AG09309 (cell line): ENCODE measurements around the gene DPP10.

Experiments
- DNase-seq: peaks from one replicate; pipeline ENCODE4 v3.0.0-alpha.2; 2010; ENCODE audit warnings: low read depth
- H3K4me3 ChIP-seq: 2 replicates; pipeline ENCODE4 v1.5.1; 2011; ENCODE audit warnings: mild to moderate bottlenecking, low read depth, low read length, moderate library complexity; ENCODE audit not compliant: control insufficient read depth
- TF ChIP-seq, protein P1 (sequence below): IDR thresholded peaks from 2 replicates; pipeline ENCODE4 v1.5.1; 2011; ENCODE audit warnings: mild to moderate bottlenecking, low read depth, low read length, inconsistent platforms; ENCODE audit not compliant: insufficient read depth, control insufficient read depth; ENCODE audit errors: missing control alignments

The DPP10 gene

DNA sequence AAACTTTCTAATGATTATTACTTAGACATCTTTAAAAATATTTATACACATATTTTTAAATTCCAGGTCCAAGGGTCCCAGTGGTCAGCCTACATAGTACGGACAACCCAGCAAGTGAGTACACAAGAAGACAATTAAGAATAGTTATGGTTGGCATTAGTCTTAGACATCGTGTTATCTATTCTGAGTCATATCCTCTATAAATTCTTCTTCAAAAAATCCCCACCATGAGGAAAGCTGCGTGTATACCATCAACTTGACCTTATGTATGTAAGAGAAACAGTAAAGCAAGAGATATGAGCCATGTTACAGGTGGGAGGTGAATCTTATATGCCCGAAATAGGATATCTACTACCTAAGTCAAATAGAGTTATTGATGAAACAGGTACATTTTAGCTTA is 1339.8 kb downstream of the DPP10 start:
- TF ChIP-seq, protein P1, sequence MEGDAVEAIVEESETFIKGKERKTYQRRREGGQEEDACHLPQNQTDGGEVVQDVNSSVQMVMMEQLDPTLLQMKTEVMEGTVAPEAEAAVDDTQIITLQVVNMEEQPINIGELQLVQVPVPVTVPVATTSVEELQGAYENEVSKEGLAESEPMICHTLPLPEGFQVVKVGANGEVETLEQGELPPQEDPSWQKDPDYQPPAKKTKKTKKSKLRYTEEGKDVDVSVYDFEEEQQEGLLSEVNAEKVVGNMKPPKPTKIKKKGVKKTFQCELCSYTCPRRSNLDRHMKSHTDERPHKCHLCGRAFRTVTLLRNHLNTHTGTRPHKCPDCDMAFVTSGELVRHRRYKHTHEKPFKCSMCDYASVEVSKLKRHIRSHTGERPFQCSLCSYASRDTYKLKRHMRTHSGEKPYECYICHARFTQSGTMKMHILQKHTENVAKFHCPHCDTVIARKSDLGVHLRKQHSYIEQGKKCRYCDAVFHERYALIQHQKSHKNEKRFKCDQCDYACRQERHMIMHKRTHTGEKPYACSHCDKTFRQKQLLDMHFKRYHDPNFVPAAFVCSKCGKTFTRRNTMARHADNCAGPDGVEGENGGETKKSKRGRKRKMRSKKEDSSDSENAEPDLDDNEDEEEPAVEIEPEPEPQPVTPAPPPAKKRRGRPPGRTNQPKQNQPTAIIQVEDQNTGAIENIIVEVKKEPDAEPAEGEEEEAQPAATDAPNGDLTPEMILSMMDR = no peak
- no peak for DNase-seq
- no peak overlapping the region for H3K4me3 ChIP-seq

GRCh38 chr2:115796078-115796477 is 1353.6 kb downstream of the DPP10 start:
- no peak overlapping the region for H3K4me3 ChIP-seq
- TF ChIP-seq, protein P1 = no peak
- DNase-seq = no peak

DNA sequence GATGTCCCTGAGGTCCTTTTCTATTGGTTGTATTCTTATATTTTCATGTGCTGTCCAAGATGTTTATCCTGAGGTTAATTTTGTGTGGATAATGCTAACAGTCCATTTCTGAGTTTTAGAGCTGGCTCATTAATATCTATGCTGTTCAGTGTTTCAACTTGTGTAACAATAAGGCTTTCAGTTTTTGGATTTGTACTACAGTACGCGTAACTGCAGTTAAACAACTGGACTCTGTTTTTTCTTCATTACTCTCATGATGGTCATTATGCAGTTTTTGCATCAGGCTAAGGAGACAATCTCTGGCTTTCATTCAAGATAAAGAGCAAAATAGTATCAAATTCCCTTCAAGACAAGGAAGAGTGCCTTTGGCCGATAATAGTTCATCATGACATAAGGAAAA is 1364.8 kb downstream of the DPP10 start:
- TF ChIP-seq, protein P1 = no peak
- H3K4me3 ChIP-seq = no peak overlapping the region
- no peak for DNase-seq

DNA sequence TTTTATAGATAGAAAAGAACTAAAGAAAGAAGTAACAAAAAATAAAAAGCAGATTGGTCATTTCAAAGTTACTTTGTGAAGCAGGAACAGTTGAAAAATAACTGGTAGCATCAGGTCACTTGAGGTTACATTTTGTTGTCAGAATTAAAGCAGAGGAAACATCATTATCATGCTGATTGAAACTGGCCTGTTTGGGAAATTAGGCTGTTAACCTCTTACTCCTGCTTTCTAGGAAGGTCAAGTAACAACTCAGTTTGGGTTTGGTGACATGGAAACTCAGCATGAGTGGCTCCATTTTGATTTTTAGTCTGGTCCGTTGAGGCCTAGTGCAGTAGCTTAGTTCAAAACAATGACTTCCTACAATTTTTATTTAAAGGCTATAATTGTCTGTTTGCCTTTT is 1383.5 kb downstream of the DPP10 start:
- TF ChIP-seq, protein P1 = no peak
- no peak for DNase-seq
- no peak overlapping the region for H3K4me3 ChIP-seq

DNA sequence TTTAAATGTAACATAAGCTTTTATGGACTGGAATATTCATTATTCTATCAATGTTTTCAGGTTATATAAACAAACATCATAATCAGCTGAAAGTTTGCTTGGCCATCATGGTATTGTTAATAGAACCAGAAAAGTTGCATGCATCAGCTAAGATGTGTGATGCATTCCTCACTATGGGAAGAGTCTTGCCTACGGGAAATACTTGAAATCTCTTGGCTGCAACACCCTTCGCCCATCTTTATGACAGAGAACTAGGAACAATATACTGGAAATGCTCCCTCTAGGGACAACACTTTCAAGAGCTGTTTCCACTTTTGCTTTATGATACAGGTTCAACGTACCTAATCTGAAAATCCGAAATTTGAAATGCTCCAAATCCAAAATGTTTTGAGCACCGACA is 1390.8 kb downstream of the DPP10 start:
- no peak overlapping the region for H3K4me3 ChIP-seq
- TF ChIP-seq, protein P1 = no peak
- DNase-seq = no peak

GRCh38 chr2:115838539-115838938 is 1396.1 kb downstream of the DPP10 start:
- TF ChIP-seq, protein P1 = no peak
- no peak for DNase-seq
- no peak overlapping the region for H3K4me3 ChIP-seq

- TF ChIP-seq, protein P1 = no peak
- no peak for DNase-seq
- H3K4me3 ChIP-seq = no peak overlapping the region
Measured at GRCh38 chr2:115842306-115842705, 1399.9 kb downstream of the DPP10 start.
